ENCODE measurements around the gene ING5.

The ING5 gene

GRCh38 chr2:241654551-241654950 lies 47.3 kb upstream of the ING5 start:
- no peaks in the 10 kb centered on the region for H4K20me1 ChIP-seq (ENCODE audit: insufficient read depth)
- no peak overlapping the region for H3K27ac ChIP-seq
- H2AFZ ChIP-seq (ENCODE audit: low read depth): no peak overlapping the region
- peaks cover under 1% of the 10 kb centered on the region; the same call in 1 of the 2 replicates for H3K79me2 ChIP-seq (ENCODE audit: insufficient read depth, low read depth)
- TF ChIP-seq, protein P1, sequence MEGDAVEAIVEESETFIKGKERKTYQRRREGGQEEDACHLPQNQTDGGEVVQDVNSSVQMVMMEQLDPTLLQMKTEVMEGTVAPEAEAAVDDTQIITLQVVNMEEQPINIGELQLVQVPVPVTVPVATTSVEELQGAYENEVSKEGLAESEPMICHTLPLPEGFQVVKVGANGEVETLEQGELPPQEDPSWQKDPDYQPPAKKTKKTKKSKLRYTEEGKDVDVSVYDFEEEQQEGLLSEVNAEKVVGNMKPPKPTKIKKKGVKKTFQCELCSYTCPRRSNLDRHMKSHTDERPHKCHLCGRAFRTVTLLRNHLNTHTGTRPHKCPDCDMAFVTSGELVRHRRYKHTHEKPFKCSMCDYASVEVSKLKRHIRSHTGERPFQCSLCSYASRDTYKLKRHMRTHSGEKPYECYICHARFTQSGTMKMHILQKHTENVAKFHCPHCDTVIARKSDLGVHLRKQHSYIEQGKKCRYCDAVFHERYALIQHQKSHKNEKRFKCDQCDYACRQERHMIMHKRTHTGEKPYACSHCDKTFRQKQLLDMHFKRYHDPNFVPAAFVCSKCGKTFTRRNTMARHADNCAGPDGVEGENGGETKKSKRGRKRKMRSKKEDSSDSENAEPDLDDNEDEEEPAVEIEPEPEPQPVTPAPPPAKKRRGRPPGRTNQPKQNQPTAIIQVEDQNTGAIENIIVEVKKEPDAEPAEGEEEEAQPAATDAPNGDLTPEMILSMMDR (conservative IDR thresholded peaks at IDR 0.05; ENCODE audit: low read depth, low read length): no peak
- H3K9ac ChIP-seq: no peak overlapping the region
- no peaks in the 10 kb centered on the region for H3K4me1 ChIP-seq (ENCODE audit: low read depth, poor library complexity, severe bottlenecking)
- H3K36me3 ChIP-seq (ENCODE audit: insufficient read depth): no peaks in the 10 kb centered on the region; the same call in 1 of the 2 replicates
- no peak overlapping the region for H3K4me2 ChIP-seq
- no peak overlapping the region for H3K4me3 ChIP-seq (IDR thresholded peaks at IDR 0.05; ENCODE audit: insufficient read depth, low read depth, low read length)
- H3K27me3 ChIP-seq (ENCODE audit: insufficient read depth, low read depth): no peaks in the 10 kb centered on the region

DNA sequence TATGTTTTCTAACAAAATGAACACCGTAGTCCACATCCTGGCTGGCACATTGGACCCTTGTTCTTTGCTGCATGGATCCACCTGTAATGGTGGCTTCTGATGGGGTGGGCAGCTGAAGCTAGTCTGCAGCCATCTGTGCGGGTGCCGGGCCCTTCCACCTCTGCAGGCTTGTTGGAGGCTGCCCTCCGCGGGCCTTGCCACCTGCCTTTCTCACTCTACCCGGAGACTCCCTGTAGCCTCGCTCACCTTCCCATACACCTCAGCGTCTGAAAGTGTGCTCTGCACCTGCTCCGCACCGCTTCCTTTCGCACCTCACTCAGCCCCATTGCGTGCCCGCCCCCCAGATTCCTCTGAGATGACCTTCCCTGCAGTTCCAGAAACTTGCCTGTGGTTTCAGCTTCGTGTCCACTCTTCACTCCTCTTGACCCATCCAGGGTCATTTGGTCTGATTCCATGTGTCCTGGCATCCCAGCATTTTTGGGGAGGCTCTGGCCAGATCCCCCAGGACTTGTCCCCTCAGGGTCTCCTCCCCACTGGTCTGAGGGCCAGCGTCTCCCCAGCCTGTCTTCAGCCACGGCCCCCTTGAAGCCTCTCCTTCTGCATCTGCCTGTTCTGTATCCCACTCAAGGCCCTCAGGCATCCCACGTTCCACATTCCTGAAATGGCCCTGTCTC lies 46.2 kb upstream of the ING5 start:
- H3K36me3 ChIP-seq (ENCODE audit: insufficient read depth): no peaks in the 10 kb centered on the region; the same call in 1 of the 2 replicates
- no peak overlapping the region for H2AFZ ChIP-seq (ENCODE audit: low read depth)
- no peak overlapping the region for H3K4me2 ChIP-seq
- no peaks in the 10 kb centered on the region for H3K79me2 ChIP-seq (ENCODE audit: insufficient read depth, low read depth)
- H3K9ac ChIP-seq: no peak overlapping the region
- no peaks in the 10 kb centered on the region for H3K27me3 ChIP-seq (ENCODE audit: insufficient read depth, low read depth)
- H3K27ac ChIP-seq: no peak overlapping the region
- TF ChIP-seq, protein P1 (conservative IDR thresholded peaks at IDR 0.05; ENCODE audit: low read depth, low read length): no peak
- no peaks in the 10 kb centered on the region for H4K20me1 ChIP-seq (ENCODE audit: insufficient read depth)
- H3K4me3 ChIP-seq (IDR thresholded peaks at IDR 0.05; ENCODE audit: insufficient read depth, low read depth, low read length): no peak overlapping the region
- H3K4me1 ChIP-seq (ENCODE audit: low read depth, poor library complexity, severe bottlenecking): no peaks in the 10 kb centered on the region

DNA sequence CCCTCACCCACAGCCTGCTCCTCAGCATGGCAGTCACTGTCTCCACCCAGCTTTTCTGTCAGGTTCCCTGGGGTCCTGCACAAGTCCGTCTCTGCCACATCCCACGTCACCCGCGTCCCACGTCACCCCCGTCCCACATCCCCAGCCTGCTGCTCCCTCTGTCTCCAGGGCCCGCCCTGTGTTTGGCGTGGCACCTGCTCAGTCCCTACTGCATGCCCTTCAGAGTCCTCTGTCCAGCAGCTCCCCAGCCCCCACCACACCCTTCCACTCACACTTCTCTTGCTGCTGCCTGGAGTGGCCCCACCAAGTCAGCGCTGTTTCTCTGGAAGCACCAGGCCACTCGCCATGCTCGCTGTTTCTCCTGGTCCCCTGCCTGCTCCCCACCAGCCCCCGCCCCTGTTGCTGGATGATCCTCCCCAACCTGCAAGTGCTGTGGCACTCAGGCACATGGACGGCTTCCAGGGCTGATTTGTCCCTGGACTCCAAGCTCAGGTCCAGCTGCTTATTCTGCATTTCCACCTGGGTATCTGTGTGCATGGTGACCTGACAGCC lies 45.6 kb upstream of the ING5 start:
- Histone ChIP-seq H3K36me3 (ENCODE audit: insufficient read depth) (no peaks in the 10 kb centered on the region; the same call in 1 of the 2 replicates), H3K9ac (no peak overlapping the region)

GRCh38 chr2:241657786-241658254 lies 44.0 kb upstream of the ING5 start:
- H3K9ac ChIP-seq: no peak overlapping the region

More for the DNA sequence above, 45.6 kb upstream of the ING5 start:
- Histone ChIP-seq H3K4me2 (no peak overlapping the region), H3K79me2 (ENCODE audit: insufficient read depth, low read depth) (no peaks in the 10 kb centered on the region), H4K20me1 (ENCODE audit: insufficient read depth) (no peaks in the 10 kb centered on the region), H3K4me1 (ENCODE audit: low read depth, poor library complexity, severe bottlenecking) (no peaks in the 10 kb centered on the region), H3K4me3 (IDR thresholded peaks at IDR 0.05; ENCODE audit: insufficient read depth, low read depth, low read length) (no peak overlapping the region), H2AFZ (ENCODE audit: low read depth) (no peak overlapping the region), H3K27ac (no peak overlapping the region), H3K27me3 (ENCODE audit: insufficient read depth, low read depth) (no peaks in the 10 kb centered on the region)
- TF ChIP-seq, protein P1 (conservative IDR thresholded peaks at IDR 0.05; ENCODE audit: low read depth, low read length): no peak

More at GRCh38 chr2:241657786-241658254, 44.0 kb upstream of the ING5 start:
- TF ChIP-seq, protein P1 (conservative IDR thresholded peaks at IDR 0.05; ENCODE audit: low read depth, low read length): no peak
- H3K27ac ChIP-seq: no peak overlapping the region
- no peak overlapping the region for H3K4me2 ChIP-seq
- H3K4me3 ChIP-seq (IDR thresholded peaks at IDR 0.05; ENCODE audit: insufficient read depth, low read depth, low read length): no peak overlapping the region
- H4K20me1 ChIP-seq (ENCODE audit: insufficient read depth): no peaks in the 10 kb centered on the region
- no peaks in the 10 kb centered on the region for H3K27me3 ChIP-seq (ENCODE audit: insufficient read depth, low read depth)
- H3K4me1 ChIP-seq (ENCODE audit: low read depth, poor library complexity, severe bottlenecking): no peaks in the 10 kb centered on the region
- no peak overlapping the region for H2AFZ ChIP-seq (ENCODE audit: low read depth)
- H3K79me2 ChIP-seq (ENCODE audit: insufficient read depth, low read depth): no peaks in the 10 kb centered on the region
- no peaks in the 10 kb centered on the region; the same call in 1 of the 2 replicates for H3K36me3 ChIP-seq (ENCODE audit: insufficient read depth)
